VCaP (cell line): ENCODE results near the gene PRR23E.

ENCODE experiments used
- H3K27ac ChIP-seq: fragments of 450-650 bp; 2 replicates; pipeline ENCODE4 v1.5.1; 2017
- TF ChIP-seq, protein P1 (sequence below): fragments of 450-650 bp; conservative IDR thresholded peaks from 2 replicates; pipeline ENCODE4 v1.5.1; 2017; ENCODE audit warnings: mild to moderate bottlenecking, moderate library complexity

PRR23E gene

DNA sequence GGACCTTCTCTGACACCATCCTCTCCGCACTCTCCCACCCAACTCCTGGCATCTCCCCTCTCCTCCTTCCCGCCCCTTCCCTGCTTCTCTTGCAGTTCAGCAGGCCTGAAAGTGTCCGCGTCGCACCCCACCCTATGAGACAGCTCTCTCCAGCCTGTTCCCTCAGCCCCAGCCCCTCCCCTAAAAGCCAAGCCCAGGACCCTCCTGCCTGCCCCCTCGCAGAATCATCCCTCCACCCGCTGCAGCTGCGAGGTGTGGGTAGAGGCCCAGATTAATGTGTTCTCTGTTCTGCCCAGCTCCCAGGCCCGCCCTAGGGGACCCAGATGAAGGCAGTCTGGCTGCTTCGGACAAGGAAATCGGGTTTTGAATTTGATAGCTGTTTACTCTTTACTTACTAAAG lies 410 bp downstream of the PRR23E start:
- TF ChIP-seq, protein P1, sequence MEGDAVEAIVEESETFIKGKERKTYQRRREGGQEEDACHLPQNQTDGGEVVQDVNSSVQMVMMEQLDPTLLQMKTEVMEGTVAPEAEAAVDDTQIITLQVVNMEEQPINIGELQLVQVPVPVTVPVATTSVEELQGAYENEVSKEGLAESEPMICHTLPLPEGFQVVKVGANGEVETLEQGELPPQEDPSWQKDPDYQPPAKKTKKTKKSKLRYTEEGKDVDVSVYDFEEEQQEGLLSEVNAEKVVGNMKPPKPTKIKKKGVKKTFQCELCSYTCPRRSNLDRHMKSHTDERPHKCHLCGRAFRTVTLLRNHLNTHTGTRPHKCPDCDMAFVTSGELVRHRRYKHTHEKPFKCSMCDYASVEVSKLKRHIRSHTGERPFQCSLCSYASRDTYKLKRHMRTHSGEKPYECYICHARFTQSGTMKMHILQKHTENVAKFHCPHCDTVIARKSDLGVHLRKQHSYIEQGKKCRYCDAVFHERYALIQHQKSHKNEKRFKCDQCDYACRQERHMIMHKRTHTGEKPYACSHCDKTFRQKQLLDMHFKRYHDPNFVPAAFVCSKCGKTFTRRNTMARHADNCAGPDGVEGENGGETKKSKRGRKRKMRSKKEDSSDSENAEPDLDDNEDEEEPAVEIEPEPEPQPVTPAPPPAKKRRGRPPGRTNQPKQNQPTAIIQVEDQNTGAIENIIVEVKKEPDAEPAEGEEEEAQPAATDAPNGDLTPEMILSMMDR = no peak
- H3K27ac ChIP-seq = no peak overlapping the region

DNA sequence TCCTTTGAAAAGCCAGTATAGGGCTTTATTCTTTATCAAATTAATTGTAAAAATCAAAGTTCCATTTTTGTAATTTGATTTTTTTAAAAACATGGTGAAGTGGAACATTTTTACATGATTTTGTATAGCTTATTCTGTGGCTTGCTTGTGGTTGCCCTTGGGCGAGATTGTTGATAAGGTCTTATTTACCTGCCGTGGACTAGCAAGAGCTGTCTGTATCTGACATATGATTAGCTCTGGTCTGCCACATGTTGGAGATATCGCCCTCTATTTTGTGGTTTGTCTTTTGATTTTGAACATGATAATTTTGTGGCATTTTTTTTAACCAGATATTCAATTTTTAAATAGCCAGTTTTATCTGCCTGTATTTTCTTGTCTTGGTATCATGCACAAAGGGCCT lies 844 bp downstream of the PRR23E start:
- TF ChIP-seq, protein P1 = no peak
- H3K27ac ChIP-seq = no peak overlapping the region

DNA sequence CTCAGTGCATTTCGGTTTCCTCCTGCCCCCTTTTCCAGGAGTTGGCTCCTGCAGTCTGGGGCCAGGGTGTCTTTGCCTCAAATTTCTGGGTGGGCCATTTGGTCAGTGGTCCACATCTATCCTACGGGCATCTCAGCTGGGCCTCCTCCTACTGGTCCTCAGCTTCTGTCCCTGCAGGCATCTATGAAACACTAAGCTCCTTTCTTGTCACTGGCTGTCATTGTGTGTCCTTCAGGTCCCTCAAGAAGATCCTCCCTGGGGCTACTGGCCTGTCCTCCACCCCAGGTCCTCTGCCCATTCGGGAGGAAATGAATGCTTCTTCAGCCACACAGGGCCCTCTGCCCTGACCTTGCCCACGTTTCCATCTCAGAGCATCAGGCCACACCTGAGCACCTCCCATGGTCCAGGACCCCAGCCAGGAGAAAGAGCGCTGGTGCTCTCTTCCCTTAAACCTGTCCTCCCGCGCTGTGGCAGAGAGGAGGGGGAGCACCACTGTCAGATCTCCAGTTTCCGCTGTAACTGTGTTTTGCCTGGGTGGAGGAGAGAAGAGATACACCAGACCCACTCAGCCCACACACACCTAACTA lies 1.8 kb downstream of the PRR23E start:
- TF ChIP-seq, protein P1 = no peak
- no peak overlapping the region for H3K27ac ChIP-seq

DNA sequence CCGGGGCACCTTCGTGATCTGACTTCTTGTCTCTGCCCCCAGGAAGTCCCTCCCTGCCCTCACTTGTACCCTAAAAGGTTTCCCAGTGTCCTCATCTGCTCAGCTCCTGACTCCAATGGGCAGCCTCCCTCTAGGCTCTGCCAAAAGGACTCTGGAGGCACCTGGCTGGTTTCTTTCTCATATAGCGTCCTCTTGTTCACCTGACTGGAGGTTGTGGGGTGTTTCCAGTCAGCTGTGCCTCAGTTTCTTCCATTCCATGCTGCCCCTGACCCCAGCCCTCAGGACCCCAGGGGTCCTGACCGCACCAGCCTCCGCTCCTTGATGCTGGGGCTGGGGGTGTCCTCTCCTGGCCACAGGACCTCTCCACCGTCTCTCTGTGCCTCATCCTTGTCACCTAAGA lies 2.5 kb downstream of the PRR23E start:
- TF ChIP-seq, protein P1 = no peak
- H3K27ac ChIP-seq = no peak overlapping the region

DNA sequence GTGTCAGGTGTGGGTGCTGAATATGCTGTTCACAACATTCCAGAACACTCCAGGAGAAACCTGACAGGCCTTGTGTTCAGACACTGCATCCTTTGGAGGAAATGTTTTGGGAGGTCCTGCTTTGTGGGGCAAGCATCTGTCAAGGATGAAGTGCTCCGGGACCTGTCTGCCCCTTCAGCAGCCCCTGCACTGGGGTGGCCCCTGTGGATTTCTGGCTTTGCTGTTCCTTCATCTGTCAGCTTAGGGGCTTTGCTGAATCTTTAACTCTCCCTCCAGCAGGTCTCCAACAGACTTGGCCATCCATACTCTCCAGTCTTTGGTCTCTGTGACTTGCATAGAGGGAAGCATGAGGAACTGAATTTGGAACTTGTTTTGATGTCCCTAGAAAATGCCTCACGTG lies 3.1 kb downstream of the PRR23E start:
- TF ChIP-seq, protein P1 = no peak
- H3K27ac ChIP-seq = no peak overlapping the region

DNA sequence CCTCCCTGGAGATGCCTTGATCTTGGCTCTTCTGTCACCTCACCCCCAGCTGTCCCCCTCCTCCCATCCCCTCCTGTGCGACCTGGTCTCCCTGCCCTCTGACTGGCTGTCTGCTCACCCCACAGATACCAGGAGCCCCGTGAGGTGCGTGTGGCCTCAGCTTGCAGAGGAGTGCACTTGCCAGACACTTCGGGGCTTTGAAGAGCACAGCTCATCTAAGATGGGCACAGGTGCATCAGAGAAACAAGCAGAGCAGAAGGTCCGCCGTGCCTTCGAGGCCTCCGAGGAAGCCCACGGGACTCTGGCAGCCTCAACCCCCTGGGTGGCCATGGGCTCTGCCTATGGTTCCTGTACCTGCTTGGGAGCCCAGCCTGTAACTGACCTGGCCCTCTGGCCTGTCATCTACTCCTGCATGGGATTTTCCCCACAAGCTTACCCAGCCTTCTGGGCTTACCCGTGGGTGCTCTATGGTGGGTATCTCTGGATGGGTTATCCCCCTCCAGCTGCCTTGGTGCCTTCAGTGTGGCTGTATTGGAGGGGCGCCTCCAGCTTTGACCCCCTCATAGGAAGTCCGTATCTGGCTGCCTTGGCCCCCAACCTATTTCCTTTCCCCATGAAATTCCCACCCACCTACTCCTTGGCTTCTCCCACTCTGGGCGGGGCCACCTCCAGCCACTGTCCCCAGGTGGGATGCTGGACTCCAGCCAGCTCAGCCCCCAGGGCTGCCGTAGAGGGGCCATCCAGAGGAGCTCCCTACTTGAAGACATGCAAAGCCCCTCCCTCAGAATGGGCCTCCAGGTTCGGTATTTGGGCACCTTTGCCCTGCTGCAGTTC lies 3.8 kb downstream of the PRR23E start:
- no peak overlapping the region for H3K27ac ChIP-seq
- TF ChIP-seq, protein P1 = no peak

DNA sequence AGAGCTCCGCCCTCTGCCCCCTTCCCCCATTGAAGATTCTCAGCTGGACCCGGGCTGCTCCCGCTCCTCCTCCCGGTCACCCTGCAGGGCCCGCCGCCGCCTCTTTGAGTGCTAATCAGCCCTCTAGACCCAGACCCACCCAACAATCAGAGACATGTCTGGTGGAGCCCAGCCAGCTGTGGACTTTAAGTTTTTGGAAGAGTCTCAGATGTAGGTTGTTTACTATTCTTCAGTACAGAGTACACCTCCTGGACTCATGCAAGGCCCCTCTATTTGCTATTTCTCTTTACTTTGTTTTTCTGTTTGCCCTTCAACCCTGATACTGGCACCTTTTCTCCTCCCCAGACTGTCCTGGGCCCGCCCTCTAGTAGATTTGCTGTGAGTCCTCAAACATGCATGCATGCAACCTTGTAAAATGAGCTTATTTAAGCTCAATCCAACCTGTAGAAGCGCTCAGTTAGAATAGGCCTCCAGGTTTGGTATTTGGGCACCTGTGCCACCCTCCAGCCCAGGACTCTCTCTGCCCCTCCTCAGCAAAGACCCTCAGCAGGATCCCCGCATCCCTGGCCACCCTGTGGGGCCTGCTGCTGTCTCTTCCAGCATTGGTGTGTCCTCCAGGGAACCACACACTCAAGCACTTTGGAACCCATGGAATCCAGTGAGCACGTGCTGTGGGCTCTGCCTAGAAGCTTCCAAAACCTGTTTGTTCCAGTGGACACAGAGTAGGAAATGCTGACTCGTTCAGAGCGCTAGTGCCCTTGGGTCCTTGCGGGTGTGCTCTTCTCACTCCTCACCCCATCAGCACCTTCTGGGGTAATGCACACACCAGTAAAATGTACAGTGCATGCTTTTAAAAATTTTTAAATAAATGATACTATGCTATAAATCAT lies 4.6 kb downstream of the PRR23E start:
- TF ChIP-seq, protein P1 = no peak
- H3K27ac ChIP-seq = no peak overlapping the region
